HepG2 (cell line): Measurements from ENCODE around the gene RAPGEF5. TPM values are rescaled to one million over a fixed set of nuclear protein-coding genes. Genes with fewer than 3 reads are reported as not detected.

Experiments used
- EEA1 ChIP-seq: sonication (generic); formaldehyde crosslinking; IDR thresholded peaks from 2 replicates; pipeline ENCODE4 v1.5.1; 2020; ENCODE audit warnings: mild to moderate bottlenecking, missing genetic modification reagents, borderline replicate concordance
- HMG20A ChIP-seq: IDR thresholded peaks from 2 replicates; pipeline ENCODE4 v1.6.1; 2016; ENCODE audit warnings: borderline replicate concordance
- MED8 ChIP-seq: sonication (generic); formaldehyde crosslinking; IDR thresholded peaks from 2 replicates; pipeline ENCODE4 v1.8.1; 2023; ENCODE audit warnings: mild to moderate bottlenecking, missing genetic modification reagents; ENCODE audit not compliant: insufficient replicate concordance
- MXD4 ChIP-seq: IDR thresholded peaks from 2 replicates; pipeline ENCODE4 v1.6.1; 2016; ENCODE audit warnings: mild to moderate bottlenecking, missing biosample characterization, missing genetic modification reagents
- NCOR1 ChIP-seq: fragments of 200-600 bp; sonication (generic); IDR thresholded peaks from 2 replicates; pipeline ENCODE4 v1.7.0; 2017; ENCODE audit warnings: antibody characterized with exemption, low read length, borderline replicate concordance
- NR2C2 ChIP-seq: sonication (generic); formaldehyde crosslinking; IDR thresholded peaks from 2 replicates; pipeline ENCODE4 v1.4.0; 2020; ENCODE audit warnings: missing genetic modification reagents, mild to moderate bottlenecking, moderate library complexity, borderline replicate concordance
- SALL1 ChIP-seq: sonication (generic); formaldehyde crosslinking; IDR thresholded peaks from 2 replicates; pipeline ENCODE4 v1.8.0; 2022; ENCODE audit warnings: mild to moderate bottlenecking, missing genetic modification reagents
- TFDP2 ChIP-seq: sonication (generic); formaldehyde crosslinking; IDR thresholded peaks from 2 replicates; pipeline ENCODE4 v1.4.0; 2020; ENCODE audit warnings: missing genetic modification reagents
- ZGPAT ChIP-seq: IDR thresholded peaks from 2 replicates; pipeline ENCODE4 v1.6.1; 2016; ENCODE audit warnings: mild to moderate bottlenecking
- ZMAT5 ChIP-seq: sonication (generic); formaldehyde crosslinking; IDR thresholded peaks from 2 replicates; pipeline ENCODE4 v1.5.0; 2020; ENCODE audit warnings: mild to moderate bottlenecking, low read depth, missing genetic modification reagents, borderline replicate concordance
- ZNF33A ChIP-seq: sonication (generic); formaldehyde crosslinking; IDR thresholded peaks from 2 replicates; pipeline ENCODE4 v1.5.1; 2020; ENCODE audit warnings: missing genetic modification reagents, mild to moderate bottlenecking, moderate library complexity, borderline replicate concordance
- ZNF652 ChIP-seq: IDR thresholded peaks from 2 replicates; pipeline ENCODE4 v1.6.1; 2016; ENCODE audit warnings: low read depth, borderline replicate concordance
- ZNF780A ChIP-seq: sonication (generic); formaldehyde crosslinking; IDR thresholded peaks from 2 replicates; pipeline ENCODE4 v1.8.0; 2022; ENCODE audit warnings: mild to moderate bottlenecking, missing genetic modification reagents, moderate library complexity
- polyA plus RNA-seq, 8 experiments: library from polyadenylated mRNA; depleted of rRNA in 3 of 8; stranded (reverse) in 7 of 8; unstranded in 1 of 8; fragments of >200 nt; fragmentation: Illumina TruSeq in 4 of 8; extraction: Trizol in 4 of 8; gene quantifications; 2 replicates each; pipeline versions ENCODE4 v1.2.1 to v1.2.3, GENCODE V29; 2011 to 2016; ENCODE audit warnings: low read depth in 4 of 8, missing spikeins in 1 of 8, mixed read lengths in 1 of 8; ENCODE audit not compliant: insufficient read depth in 1 of 8
- total RNA-seq, 5 experiments: library from RNA; depleted of rRNA; stranded (reverse); fragments of >200 nt; fragmentation: Illumina TruSeq; extraction: Trizol; gene quantifications; 2 replicates each; pipeline ENCODE4 v1.2.3, GENCODE V29; 2016; ENCODE audit warnings: low read depth in 1 of 5
- TF ChIP-seq, protein P1 (sequence below), 2 experiments: sonication (generic) in 1 of 2; formaldehyde crosslinking in 1 of 2; IDR thresholded peaks; 2 replicates each; pipeline versions ENCODE4 v1.6.1 to v1.9.0; 2014 to 2022; ENCODE audit warnings: antibody characterized with exemption in 1 of 2, borderline replicate concordance in 1 of 2, inconsistent platforms in 1 of 2, low read depth in 1 of 2, missing genetic modification reagents in 1 of 2

Gene RAPGEF5
- total and polyA plus RNA-seq, 2 of the 13 experiments (the other 11 are each of a cell fraction or from before 2014, with no cell fraction given): 17.1 to 23.4 TPM

DNA sequence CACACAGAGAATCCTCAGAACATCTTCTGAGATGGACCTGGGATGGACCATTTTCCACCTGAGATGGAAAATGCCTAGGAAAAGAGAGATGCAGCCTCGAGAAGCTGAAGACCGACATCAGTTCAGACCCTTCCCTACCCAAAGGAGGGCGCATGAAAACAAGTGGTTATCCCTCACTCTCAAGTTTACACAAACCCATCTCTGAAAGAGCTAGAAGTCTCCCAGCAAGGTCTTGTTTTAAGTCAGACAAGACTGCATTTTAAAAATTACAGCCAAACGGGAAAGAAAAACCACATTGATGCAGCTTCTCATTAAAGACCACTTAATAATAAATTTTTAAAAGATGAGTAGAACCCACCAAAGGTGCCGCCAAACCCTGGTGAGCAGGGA lies 1.3 kb downstream of the RAPGEF5 start (continued):
- TF ChIP-seq TFDP2 (CRISPR knock-in tag): no peak
- TF ChIP-seq, protein P1, sequence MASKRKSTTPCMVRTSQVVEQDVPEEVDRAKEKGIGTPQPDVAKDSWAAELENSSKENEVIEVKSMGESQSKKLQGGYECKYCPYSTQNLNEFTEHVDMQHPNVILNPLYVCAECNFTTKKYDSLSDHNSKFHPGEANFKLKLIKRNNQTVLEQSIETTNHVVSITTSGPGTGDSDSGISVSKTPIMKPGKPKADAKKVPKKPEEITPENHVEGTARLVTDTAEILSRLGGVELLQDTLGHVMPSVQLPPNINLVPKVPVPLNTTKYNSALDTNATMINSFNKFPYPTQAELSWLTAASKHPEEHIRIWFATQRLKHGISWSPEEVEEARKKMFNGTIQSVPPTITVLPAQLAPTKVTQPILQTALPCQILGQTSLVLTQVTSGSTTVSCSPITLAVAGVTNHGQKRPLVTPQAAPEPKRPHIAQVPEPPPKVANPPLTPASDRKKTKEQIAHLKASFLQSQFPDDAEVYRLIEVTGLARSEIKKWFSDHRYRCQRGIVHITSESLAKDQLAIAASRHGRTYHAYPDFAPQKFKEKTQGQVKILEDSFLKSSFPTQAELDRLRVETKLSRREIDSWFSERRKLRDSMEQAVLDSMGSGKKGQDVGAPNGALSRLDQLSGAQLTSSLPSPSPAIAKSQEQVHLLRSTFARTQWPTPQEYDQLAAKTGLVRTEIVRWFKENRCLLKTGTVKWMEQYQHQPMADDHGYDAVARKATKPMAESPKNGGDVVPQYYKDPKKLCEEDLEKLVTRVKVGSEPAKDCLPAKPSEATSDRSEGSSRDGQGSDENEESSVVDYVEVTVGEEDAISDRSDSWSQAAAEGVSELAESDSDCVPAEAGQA (IDR thresholded peaks at IDR 0.05; ENCODE audit: low read depth): no peak
- TF ChIP-seq, protein P1 (CRISPR knock-in tag; IDR thresholded peaks at IDR 0.05; ENCODE audit: borderline replicate concordance): no peak
- no peak for TF ChIP-seq MXD4 (CRISPR knock-in tag)
- no peak for TF ChIP-seq EEA1 (CRISPR knock-in tag)
- TF ChIP-seq ZMAT5: no peak
- TF ChIP-seq ZNF33A (CRISPR knock-in tag): no peak
- TF ChIP-seq HMG20A (CRISPR knock-in tag): no peak
- no peak for TF ChIP-seq SALL1 (CRISPR knock-in tag)
- no peak for TF ChIP-seq ZNF780A
- 0 out of 2 replicates have a peak, but pooled peaks have one; percentile 16 for TF ChIP-seq NR2C2 (CRISPR knock-in tag)
- no peak for TF ChIP-seq MED8 (CRISPR knock-in tag)
- no peak for TF ChIP-seq ZGPAT (CRISPR knock-in tag)
- TF ChIP-seq NCOR1: no peak
- no peak for TF ChIP-seq ZNF652
